ENCODE measurements around the gene FER. TPM values are rescaled to one million over a fixed set of nuclear protein-coding genes. Genes with fewer than 3 reads are reported as not detected.

FER gene
- total RNA-seq, 1 experiment from 2014 or later, result 20.6 TPM

DNA sequence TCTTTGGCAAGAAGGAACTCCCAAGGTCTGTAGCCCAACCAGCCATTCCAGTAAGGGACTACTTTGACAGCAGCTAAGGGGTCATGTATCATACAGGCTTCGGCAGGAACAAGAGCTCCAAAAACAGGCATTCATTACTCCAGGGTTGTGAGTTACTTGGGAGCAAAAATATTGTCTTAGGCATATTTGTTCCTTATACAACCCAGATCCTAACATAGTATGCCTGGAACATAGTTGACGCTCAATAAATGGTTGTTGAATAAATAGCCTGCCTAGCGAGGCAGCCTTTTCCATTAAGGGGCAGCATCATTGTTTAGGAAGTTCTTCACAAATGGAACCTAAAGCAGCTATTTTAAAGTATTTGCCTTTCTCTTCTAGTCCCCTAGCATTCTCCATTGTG, 35.8 kb upstream of the FER start:
- H3K36me3 ChIP-seq (ENCODE audit: low read depth), result no peaks in the 10 kb centered on the region
- no peak for DNase-seq
- no peak overlapping the region for H3K27ac ChIP-seq
- H3K4me3 ChIP-seq, result no peak overlapping the region
- CTCF ChIA-PET, result no interaction called here
- no peaks in the 10 kb centered on the region for H3K4me1 ChIP-seq (replicated peaks; ENCODE audit: insufficient read depth)
- intact Hi-C loops (cut with micrococcal nuclease; ENCODE audit: unreplicated experiment), result no loop called here
- no peaks in the 10 kb centered on the region for H3K9me3 ChIP-seq (ENCODE audit: insufficient read depth, low read depth)
- H3F3A ChIP-seq (ENCODE audit: insufficient read depth, low read depth), result no peaks in the 10 kb centered on the region
- no peak overlapping the region for H2AFZ ChIP-seq
- no peaks in the 10 kb centered on the region for H3K27me3 ChIP-seq (ENCODE audit: insufficient read depth, low read depth)
- H4K20me1 ChIP-seq (ENCODE audit: insufficient read depth), result no peaks in the 10 kb centered on the region
- no peak for TF ChIP-seq CTCF (conservative IDR thresholded peaks at IDR 0.05)
- TF ChIP-seq EZH2 (IDR thresholded peaks at IDR 0.05; ENCODE audit: low read depth), result no peak
- BruUV-seq (replicated peaks), result no TSS peak
- no peak overlapping the region for H3K4me2 ChIP-seq
- peaks cover 6% of the 10 kb centered on the region; the same call in 1 of the 2 replicates for H3K9me2 ChIP-seq (ENCODE audit: insufficient read depth)
- H3K79me2 ChIP-seq (ENCODE audit: low read depth), result no peaks in the 10 kb centered on the region
- POLR2A ChIA-PET (ENCODE audit: unreplicated experiment), result no interaction called here

DNA sequence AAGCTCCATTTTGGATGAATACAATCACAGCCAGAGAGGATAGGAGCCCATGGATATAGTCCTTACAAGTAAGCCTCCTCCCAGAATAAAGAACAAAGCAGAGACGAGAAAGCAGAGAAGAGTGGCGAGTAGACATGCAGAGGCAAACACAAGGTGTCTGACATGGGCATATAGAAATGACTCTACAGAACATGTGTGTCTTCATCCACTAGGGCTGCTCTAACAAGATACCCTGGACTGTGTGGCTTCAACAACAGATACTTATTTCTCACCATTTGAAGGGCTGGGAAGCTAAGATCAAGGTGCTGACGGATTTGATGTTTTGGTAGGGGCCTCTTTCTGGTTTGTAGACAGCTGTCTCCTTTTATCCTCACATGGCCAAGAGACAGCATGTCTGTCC, 32.3 kb upstream of the FER start:
- intact Hi-C loops (cut with micrococcal nuclease; ENCODE audit: unreplicated experiment), result no loop called here
- no TSS peak for BruUV-seq (replicated peaks)
- CTCF ChIA-PET, result no interaction called here
- no peak overlapping the region for H3K27ac ChIP-seq
- DNase-seq, result no peak
- no peaks in the 10 kb centered on the region for H4K20me1 ChIP-seq (ENCODE audit: insufficient read depth)
- peaks cover under 1% of the 10 kb centered on the region; the same call in 1 of the 2 replicates for H3K9me2 ChIP-seq (ENCODE audit: insufficient read depth)
- H3K27me3 ChIP-seq (ENCODE audit: insufficient read depth, low read depth), result no peaks in the 10 kb centered on the region
- no peak overlapping the region for H3K4me3 ChIP-seq
- H3K79me2 ChIP-seq (ENCODE audit: low read depth), result no peaks in the 10 kb centered on the region
- H3F3A ChIP-seq (ENCODE audit: insufficient read depth, low read depth), result no peaks in the 10 kb centered on the region
- H3K4me1 ChIP-seq (replicated peaks; ENCODE audit: insufficient read depth), result no peaks in the 10 kb centered on the region
- H3K9me3 ChIP-seq (ENCODE audit: insufficient read depth, low read depth), result no peaks in the 10 kb centered on the region
- POLR2A ChIA-PET (ENCODE audit: unreplicated experiment), result no interaction called here
- H3K4me2 ChIP-seq, result no peak overlapping the region
- no peaks in the 10 kb centered on the region for H3K36me3 ChIP-seq (ENCODE audit: low read depth)
- no peak for TF ChIP-seq EZH2 (IDR thresholded peaks at IDR 0.05; ENCODE audit: low read depth)
- no peak for TF ChIP-seq CTCF (conservative IDR thresholded peaks at IDR 0.05)
- H2AFZ ChIP-seq, result no peak overlapping the region

DNA sequence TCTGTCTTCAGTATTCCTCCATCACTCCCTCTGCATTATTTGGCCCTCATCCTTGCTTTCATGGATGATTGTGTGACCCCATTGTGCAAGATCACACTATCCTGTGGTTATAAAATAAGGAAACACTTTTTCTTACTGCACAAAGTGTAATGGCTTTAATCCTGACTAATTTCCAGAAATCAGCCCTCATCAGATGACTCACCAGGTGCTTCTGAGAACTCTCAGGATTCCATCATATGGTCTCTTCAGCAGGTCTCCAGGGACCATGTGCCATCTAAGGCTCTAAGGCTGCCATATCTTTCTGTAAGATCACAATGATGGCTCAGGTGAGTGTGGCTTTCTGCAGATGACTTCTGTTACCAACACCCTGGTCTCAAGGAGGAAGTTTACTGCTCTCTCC, 27.3 kb upstream of the FER start:
- Histone ChIP-seq H3K27me3 (ENCODE audit: insufficient read depth, low read depth) (no peaks in the 10 kb centered on the region), H4K20me1 (ENCODE audit: insufficient read depth) (no peaks in the 10 kb centered on the region), H3K27ac (no peak overlapping the region), H3K4me2 (no peak overlapping the region), H3K9me3 (ENCODE audit: insufficient read depth, low read depth) (no peaks in the 10 kb centered on the region), H3K4me1 (replicated peaks; ENCODE audit: insufficient read depth) (no peaks in the 10 kb centered on the region), H3F3A (ENCODE audit: insufficient read depth, low read depth) (no peaks in the 10 kb centered on the region), H2AFZ (peak overlapping the region; percentile 31; the same call in 1 of the 2 replicates), H3K9me2 (ENCODE audit: insufficient read depth) (no peaks in the 10 kb centered on the region), H3K4me3 (no peak overlapping the region), H3K36me3 (ENCODE audit: low read depth) (no peaks in the 10 kb centered on the region), H3K79me2 (ENCODE audit: low read depth) (no peaks in the 10 kb centered on the region)
- TF ChIP-seq CTCF (conservative IDR thresholded peaks at IDR 0.05) (no peak), EZH2 (IDR thresholded peaks at IDR 0.05; ENCODE audit: low read depth) (no peak)
- DNase-seq, result no peak
- ChIA-PET CTCF (no interaction called here), POLR2A (ENCODE audit: unreplicated experiment) (no interaction called here)
- BruUV-seq (replicated peaks), result no TSS peak
- intact Hi-C loops (cut with micrococcal nuclease; ENCODE audit: unreplicated experiment), result no loop called here
